Measurements from ENCODE around the gene CBLN3.
A peak's percentile ranks its signal among the peaks of the same experiment; 100 is the strongest.
"Not testable (repeated sequence)": the region's sequence is repeated elsewhere in the genome, so short reads cannot be mapped to it uniquely, and the experiment has no call there.

The CBLN3 gene

GRCh38 chr14:24429395-24430142 is at the start of gene CBLN3, which contains the start of gene KHNYN:
Gene CBLN3, minus strand, starts transcription at chr14:24429668. Its CDS starts 614 bp downstream, at chr14:24429054.
Gene KHNYN, plus strand, starts transcription at chr14:24429954. Its CDS starts 777 bp downstream, at chr14:24430731.
- DNase-seq: peak; percentile 88

GRCh38 chr14:24475261-24475660 is 45.8 kb upstream of the CBLN3 start:
- DNase-seq: no peak

- no peak for DNase-seq
Observed at GRCh38 chr14:24473211-24473610, 43.7 kb upstream of the CBLN3 start.

GRCh38 chr14:24470450-24470849 is 41.0 kb upstream of the CBLN3 start:
- DNase-seq: not testable (repeated sequence)

- no peak for DNase-seq
Observed at GRCh38 chr14:24465805-24466204, 36.3 kb upstream of the CBLN3 start.

GRCh38 chr14:24465368-24465767 is 35.9 kb upstream of the CBLN3 start:
- DNase-seq: no peak

GRCh38 chr14:24463884-24464785 is 34.7 kb upstream of the CBLN3 start:
- DNase-seq: no peak

- no peak for DNase-seq
Observed at GRCh38 chr14:24463017-24463883, 33.8 kb upstream of the CBLN3 start.

- no peak for DNase-seq
Observed at GRCh38 chr14:24461336-24461735, 31.9 kb upstream of the CBLN3 start.

GRCh38 chr14:24459331-24459730 is 29.9 kb upstream of the CBLN3 start:
- DNase-seq: no peak

- DNase-seq: no peak
Observed at GRCh38 chr14:24458736-24459135, 29.3 kb upstream of the CBLN3 start.

GRCh38 chr14:24456980-24457379 is 27.5 kb upstream of the CBLN3 start:
- DNase-seq: no peak

GRCh38 chr14:24450828-24451227 is 21.4 kb upstream of the CBLN3 start:
- DNase-seq: not testable (repeated sequence)

GRCh38 chr14:24443053-24443665 is 13.7 kb upstream of the CBLN3 start:
- no peak for DNase-seq

GRCh38 chr14:24442240-24443052 is 13.0 kb upstream of the CBLN3 start, which contains the start of gene SDR39U1:
Gene SDR39U1, minus strand, starts transcription at chr14:24442776. Its CDS starts 7 bp downstream, at chr14:24442769.
- peak; percentile 99 for DNase-seq

- DNase-seq: peak; percentile 63
Observed at GRCh38 chr14:24441904-24442239, 12.4 kb upstream of the CBLN3 start.

GRCh38 chr14:24441485-24441884 is 12.0 kb upstream of the CBLN3 start:
- DNase-seq: no peak

- no peak for DNase-seq
Observed at GRCh38 chr14:24440606-24441399, 11.3 kb upstream of the CBLN3 start.

- DNase-seq: no peak
Observed at GRCh38 chr14:24439830-24440605, 10.6 kb upstream of the CBLN3 start.

GRCh38 chr14:24439257-24439656 is 9.8 kb upstream of the CBLN3 start:
- DNase-seq: no peak

All from NCI-H2171 (cell line).